Glutamatergic neuron (in vitro differentiated cells): Measurements from ENCODE around the gene DMRT3. TPM values are rescaled to one million over a fixed set of nuclear protein-coding genes. Genes with fewer than 3 reads are reported as not detected.

ENCODE experiments used
- DNase-seq: peaks from one replicate; pipeline ENCODE4 v3.0.0; 2022
- H3K27ac Mint-ChIP-seq: one replicate; pipeline ENCODE4 v1.8.0; 2020; ENCODE audit warnings: mild to moderate bottlenecking, mixed read lengths, inconsistent platforms; ENCODE audit not compliant: unreplicated experiment
- H3K27me3 Mint-ChIP-seq: one replicate; pipeline ENCODE4 v1.8.0; 2020; ENCODE audit warnings: mild to moderate bottlenecking, moderate library complexity, mixed read lengths, inconsistent platforms; ENCODE audit not compliant: unreplicated experiment
- H3K36me3 Mint-ChIP-seq: one replicate; pipeline ENCODE4 v1.8.0; 2020; ENCODE audit warnings: mild to moderate bottlenecking, mixed read lengths, inconsistent platforms; ENCODE audit not compliant: unreplicated experiment
- H3K4me1 Mint-ChIP-seq: one replicate; pipeline ENCODE4 v1.8.0; 2020; ENCODE audit warnings: mild to moderate bottlenecking, low read depth, mixed read lengths, inconsistent platforms; ENCODE audit not compliant: unreplicated experiment
- H3K4me3 Mint-ChIP-seq: one replicate; pipeline ENCODE4 v1.8.0; 2020; ENCODE audit warnings: mild to moderate bottlenecking, mixed read lengths, inconsistent platforms; ENCODE audit not compliant: unreplicated experiment
- H3K9me3 Mint-ChIP-seq: one replicate; pipeline ENCODE4 v1.8.0; 2020; ENCODE audit warnings: mild to moderate bottlenecking, moderate library complexity, mixed read lengths, inconsistent platforms; ENCODE audit not compliant: unreplicated experiment
- long read RNA-seq: library from polyadenylated mRNA; unstranded; transcript quantifications from one replicate; pipeline ENCODE4 v2.0.0, GENCODE V29; 2020; ENCODE audit not compliant: unreplicated experiment
- total RNA-seq: library from RNA; stranded (reverse); fragmentation: NEBNext Ultra II Directional; extraction: Animal tissue kit (Norgen Biotek cat#: 25700); gene quantifications from one replicate; pipeline ENCODE4 v1.2.1, GENCODE V29; 2021; ENCODE audit not compliant: unreplicated experiment
- TF ChIP-seq, protein P1 (sequence below): fragments of 200-600 bp; sonication (generic); IDR thresholded peaks from one replicate; pipeline ENCODE4 v1.5.0; 2021; ENCODE audit not compliant: partially characterized antibody, unreplicated experiment

DMRT3 gene, protein sequence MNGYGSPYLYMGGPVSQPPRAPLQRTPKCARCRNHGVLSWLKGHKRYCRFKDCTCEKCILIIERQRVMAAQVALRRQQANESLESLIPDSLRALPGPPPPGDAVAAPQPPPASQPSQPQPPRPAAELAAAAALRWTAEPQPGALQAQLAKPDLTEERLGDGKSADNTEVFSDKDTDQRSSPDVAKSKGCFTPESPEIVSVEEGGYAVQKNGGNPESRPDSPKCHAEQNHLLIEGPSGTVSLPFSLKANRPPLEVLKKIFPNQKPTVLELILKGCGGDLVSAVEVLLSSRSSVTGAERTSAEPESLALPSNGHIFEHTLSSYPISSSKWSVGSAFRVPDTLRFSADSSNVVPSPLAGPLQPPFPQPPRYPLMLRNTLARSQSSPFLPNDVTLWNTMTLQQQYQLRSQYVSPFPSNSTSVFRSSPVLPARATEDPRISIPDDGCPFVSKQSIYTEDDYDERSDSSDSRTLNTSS
- 1.7 TPM for total RNA-seq
- long read RNA-seq = 0 reads

DNA sequence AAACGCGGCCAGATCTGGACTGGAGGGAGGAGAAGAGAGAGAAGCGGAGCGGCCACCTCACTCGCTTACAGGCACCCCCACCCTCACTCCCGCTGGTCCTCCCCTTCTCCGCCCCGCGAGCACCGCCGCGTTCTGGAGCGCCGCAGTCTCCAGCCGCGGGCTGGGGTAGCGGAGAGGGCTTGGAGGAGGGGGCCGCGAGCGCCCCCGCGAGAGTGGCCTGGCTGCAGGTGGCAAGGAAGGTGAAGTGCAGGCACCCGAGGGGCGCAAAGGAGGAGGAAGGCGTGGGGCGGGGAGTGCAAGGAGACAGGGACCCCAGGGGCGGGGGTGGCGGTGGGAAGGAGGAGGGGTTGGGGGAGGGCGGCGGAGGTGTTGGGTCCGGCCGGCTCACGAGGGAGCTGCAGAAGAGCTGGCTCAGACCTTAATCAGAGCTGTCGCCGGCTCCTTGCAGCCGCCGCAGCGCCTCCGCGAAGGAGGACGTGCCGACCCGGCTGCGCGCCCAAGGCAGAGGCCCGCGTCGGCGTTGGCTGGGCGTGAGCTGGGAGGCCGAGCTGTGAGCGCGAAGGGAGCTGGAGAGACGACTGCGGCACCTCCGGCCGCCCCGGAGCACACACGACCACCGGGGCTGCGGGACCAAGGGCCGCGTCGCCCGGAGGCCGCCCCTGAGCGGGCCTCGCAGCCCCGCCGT, at the start of gene DMRT3:
DMRT3 (plus strand) TSS at position 398 of the 685 bp plus-strand sequence. CDS start 347 bp downstream, outside the sequence.
- H3K4me1 Mint-ChIP-seq = peaks cover 4% of the 10 kb centered on the region
- TF ChIP-seq, protein P1, sequence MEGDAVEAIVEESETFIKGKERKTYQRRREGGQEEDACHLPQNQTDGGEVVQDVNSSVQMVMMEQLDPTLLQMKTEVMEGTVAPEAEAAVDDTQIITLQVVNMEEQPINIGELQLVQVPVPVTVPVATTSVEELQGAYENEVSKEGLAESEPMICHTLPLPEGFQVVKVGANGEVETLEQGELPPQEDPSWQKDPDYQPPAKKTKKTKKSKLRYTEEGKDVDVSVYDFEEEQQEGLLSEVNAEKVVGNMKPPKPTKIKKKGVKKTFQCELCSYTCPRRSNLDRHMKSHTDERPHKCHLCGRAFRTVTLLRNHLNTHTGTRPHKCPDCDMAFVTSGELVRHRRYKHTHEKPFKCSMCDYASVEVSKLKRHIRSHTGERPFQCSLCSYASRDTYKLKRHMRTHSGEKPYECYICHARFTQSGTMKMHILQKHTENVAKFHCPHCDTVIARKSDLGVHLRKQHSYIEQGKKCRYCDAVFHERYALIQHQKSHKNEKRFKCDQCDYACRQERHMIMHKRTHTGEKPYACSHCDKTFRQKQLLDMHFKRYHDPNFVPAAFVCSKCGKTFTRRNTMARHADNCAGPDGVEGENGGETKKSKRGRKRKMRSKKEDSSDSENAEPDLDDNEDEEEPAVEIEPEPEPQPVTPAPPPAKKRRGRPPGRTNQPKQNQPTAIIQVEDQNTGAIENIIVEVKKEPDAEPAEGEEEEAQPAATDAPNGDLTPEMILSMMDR = no peak
- H3K4me3 Mint-ChIP-seq = peak within 1 kb of the TSS; percentile 72
- H3K36me3 Mint-ChIP-seq = peaks cover 5% of the 10 kb centered on the region
- peaks cover 13% of the 10 kb centered on the region for H3K9me3 Mint-ChIP-seq
- DNase-seq = peak; percentile 73
- H3K27ac Mint-ChIP-seq = no peak within 1 kb of the TSS
- peaks cover 48% of the 10 kb centered on the region for H3K27me3 Mint-ChIP-seq

DNA sequence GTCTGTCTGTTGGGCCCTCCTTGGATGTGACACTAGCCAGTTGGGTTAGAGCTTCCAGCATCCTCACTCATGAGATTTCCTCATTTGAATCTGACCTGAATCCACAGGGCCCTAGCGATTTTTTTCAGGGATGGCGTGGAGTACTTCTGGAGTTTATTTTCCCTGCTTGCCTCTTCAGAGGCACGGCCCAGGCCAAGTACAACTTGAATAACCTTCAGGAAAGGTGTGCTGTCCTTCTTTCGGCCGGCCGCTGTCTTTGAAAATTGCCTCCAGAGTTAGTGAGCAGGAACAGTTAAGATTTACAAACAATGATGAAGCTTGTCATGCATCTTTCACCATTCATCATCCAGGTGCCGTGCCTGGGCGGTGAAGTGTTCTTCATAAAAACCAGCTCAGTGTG, 49.5 kb upstream of the DMRT3 start:
- peaks cover 7% of the 10 kb centered on the region for H3K27me3 Mint-ChIP-seq

DNA sequence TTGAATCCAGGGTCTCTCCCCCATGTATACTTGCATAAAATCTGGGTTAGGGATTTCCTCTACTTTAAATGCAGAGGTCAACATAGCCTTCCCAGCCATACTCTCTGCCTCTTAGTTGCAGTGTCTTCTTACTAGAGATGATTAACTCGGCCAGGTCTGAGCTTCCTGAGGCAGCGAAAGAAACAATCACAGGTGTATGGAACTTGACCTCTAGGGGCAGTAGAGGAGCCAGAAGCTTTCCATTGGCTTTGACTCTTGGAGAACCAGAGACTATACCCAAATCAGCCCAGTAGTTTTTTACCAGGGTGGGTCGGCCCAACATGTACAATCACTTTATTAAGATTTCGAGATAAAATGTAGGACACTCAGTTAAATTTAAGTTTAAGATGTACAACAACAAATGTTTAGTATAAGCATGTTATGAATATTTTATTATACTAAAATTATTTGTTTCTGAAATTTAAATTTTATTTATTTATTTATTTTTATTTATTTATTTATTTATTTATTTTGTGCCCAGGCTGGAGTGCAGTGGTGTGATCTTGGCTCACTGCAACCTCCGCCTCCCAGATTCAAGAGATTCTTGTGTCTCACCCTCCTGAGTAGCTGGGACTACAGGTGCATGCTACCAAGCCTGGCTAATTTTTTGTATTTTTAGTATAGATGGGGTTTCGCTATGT, 48.0 kb upstream of the DMRT3 start:
- peak; percentile 38 for DNase-seq
- Mint-ChIP-seq H3K4me1 (no peaks in the 10 kb centered on the region), H3K9me3 (no peaks in the 10 kb centered on the region), H3K27ac (no peak overlapping the region), H3K27me3 (peaks cover 2% of the 10 kb centered on the region), H3K4me3 (no peak overlapping the region), H3K36me3 (no peaks in the 10 kb centered on the region)
- TF ChIP-seq, protein P1 = peak; percentile 74

More for the DNA sequence above, 49.5 kb upstream of the DMRT3 start:
- peaks cover 4% of the 10 kb centered on the region for H3K9me3 Mint-ChIP-seq
- H3K27ac Mint-ChIP-seq = no peak overlapping the region
- H3K36me3 Mint-ChIP-seq = no peaks in the 10 kb centered on the region
- TF ChIP-seq, protein P1 = no peak
- no peak overlapping the region for H3K4me3 Mint-ChIP-seq
- no peak for DNase-seq
- H3K4me1 Mint-ChIP-seq = peaks cover 7% of the 10 kb centered on the region

DNA sequence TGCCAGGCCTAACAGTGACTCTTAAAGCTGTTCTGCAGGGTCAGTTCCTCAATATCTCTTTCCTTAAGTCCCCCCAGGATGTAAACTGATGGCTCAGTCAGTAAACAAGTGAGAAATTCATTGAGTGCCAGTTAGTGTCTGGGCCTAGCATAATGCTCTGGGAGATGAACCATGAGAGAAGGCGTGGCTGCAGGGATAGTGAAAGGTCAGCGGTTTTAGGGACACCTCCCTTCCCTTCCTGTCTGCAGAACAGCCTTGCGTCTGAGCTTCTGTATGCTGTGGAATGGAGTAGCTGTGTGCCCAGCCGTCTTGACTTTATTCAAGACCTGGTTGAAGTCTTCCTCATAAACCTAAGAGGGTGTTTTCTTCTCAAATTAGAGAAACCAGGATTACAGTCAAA, 46.7 kb upstream of the DMRT3 start:
- Mint-ChIP-seq H3K36me3 (no peaks in the 10 kb centered on the region), H3K4me1 (peaks cover 1% of the 10 kb centered on the region), H3K27me3 (peaks cover 2% of the 10 kb centered on the region), H3K9me3 (no peaks in the 10 kb centered on the region), H3K27ac (no peak overlapping the region), H3K4me3 (no peak overlapping the region)
- TF ChIP-seq, protein P1 = no peak
- DNase-seq = no peak
